OCI-LY1 (cell line): Measurements from ENCODE around the gene PHLPP1.
"Not testable (repeated sequence)": the region's sequence is repeated elsewhere in the genome, so short reads cannot be mapped to it uniquely, and the experiment has no call there.

Experiments used
- H2AFZ ChIP-seq: fragments of 200-600 bp; sonication (generic), shearing (Covaris generic); 2 replicates; pipeline ENCODE4 v1.6.0; 2014; ENCODE audit warnings: antibody characterized with exemption, mild to moderate bottlenecking, low read length
- H3F3A ChIP-seq: fragments of 200-600 bp; sonication (generic), shearing (Covaris generic); 2 replicates; pipeline ENCODE4 v1.6.0; 2014; ENCODE audit warnings: mild to moderate bottlenecking, antibody characterized with exemption, low read length, moderate library complexity; ENCODE audit not compliant: insufficient read depth
- H3K27ac ChIP-seq: fragments of 200-600 bp; sonication (generic); 2 replicates; pipeline ENCODE4 v1.5.1; 2014; ENCODE audit warnings: low read length, mixed run types, mild to moderate bottlenecking, low read depth; ENCODE audit not compliant: poor library complexity, severe bottlenecking
- H3K27me3 ChIP-seq: fragments of 200-600 bp; sonication (generic); 2 replicates; pipeline ENCODE4 v1.6.0; 2014; ENCODE audit warnings: antibody characterized with exemption, mild to moderate bottlenecking, low read length, moderate library complexity; ENCODE audit not compliant: insufficient read depth
- H3K36me3 ChIP-seq: fragments of 200-600 bp; sonication (generic); 2 replicates; pipeline ENCODE4 v1.6.1; 2014; ENCODE audit warnings: mild to moderate bottlenecking, antibody characterized with exemption, low read length, moderate library complexity, mixed read lengths; ENCODE audit not compliant: insufficient read depth
- H3K4me1 ChIP-seq: fragments of 200-600 bp; sonication (generic); 2 replicates; pipeline ENCODE4 v1.5.1; 2014; ENCODE audit warnings: mild to moderate bottlenecking, low read length, moderate library complexity; ENCODE audit not compliant: insufficient read depth, severe bottlenecking
- H3K4me2 ChIP-seq: fragments of 200-600 bp; sonication (generic), shearing (Covaris generic); 2 replicates; pipeline ENCODE4 v1.6.1; 2014; ENCODE audit warnings: low read length
- H3K4me3 ChIP-seq: fragments of 200-600 bp; sonication (generic); 2 replicates; pipeline ENCODE4 v1.5.1; 2014; ENCODE audit warnings: low read length, low read depth, mild to moderate bottlenecking, mixed read lengths; ENCODE audit not compliant: poor library complexity, severe bottlenecking
- H3K79me2 ChIP-seq: fragments of 200-600 bp; shearing (Covaris generic); 2 replicates; pipeline ENCODE4 v1.6.1; 2016; ENCODE audit warnings: mixed run types, low read length, mixed read lengths; ENCODE audit not compliant: insufficient read depth
- H3K9ac ChIP-seq: fragments of 200-600 bp; sonication (generic), shearing (Covaris generic); 2 replicates; pipeline ENCODE4 v1.6.1; 2014; ENCODE audit warnings: mild to moderate bottlenecking, low read length, mixed read lengths
- H3K9me2 ChIP-seq: fragments of 200-600 bp; sonication (generic), shearing (Covaris generic); 2 replicates; pipeline ENCODE4 v1.6.1; 2014; ENCODE audit warnings: low read depth, mild to moderate bottlenecking, low read length, mixed read lengths
- H3K9me3 ChIP-seq: fragments of 200-600 bp; shearing (Covaris generic); 2 replicates; pipeline ENCODE4 v1.6.1; 2014; ENCODE audit warnings: low read length, mixed read lengths
- H4K20me1 ChIP-seq: fragments of 200-600 bp; sonication (generic), shearing (Covaris generic); 2 replicates; pipeline ENCODE4 v1.6.0; 2016; ENCODE audit warnings: mild to moderate bottlenecking, low read length; ENCODE audit not compliant: insufficient read depth
- CTCF ChIP-seq: fragments of 200-600 bp; sonication (generic), shearing (Covaris generic); IDR thresholded peaks from 2 replicates; pipeline ENCODE4 v1.5.1; 2017; ENCODE audit warnings: mild to moderate bottlenecking, antibody characterized with exemption, low read length, moderate library complexity, mixed read lengths
- EZH2 ChIP-seq: fragments of 200-600 bp; sonication (generic), shearing (Covaris generic); IDR thresholded peaks from 2 replicates; pipeline ENCODE4 v1.8.0; 2017; ENCODE audit warnings: borderline replicate concordance, mixed run types, mild to moderate bottlenecking, antibody characterized with exemption, low read length, moderate library complexity, mixed read lengths

PHLPP1 gene

GRCh38 chr18:62904396-62905285 lies 189.3 kb downstream of the PHLPP1 start:
- Histone ChIP-seq H4K20me1 (no peaks in the 10 kb centered on the region), H3K27me3 (no peaks in the 10 kb centered on the region), H3K4me1 (no peaks in the 10 kb centered on the region), H3K9me3 (no peaks in the 10 kb centered on the region), H3F3A (no peaks in the 10 kb centered on the region), H2AFZ (no peak overlapping the region), H3K4me2 (no peak overlapping the region), H3K36me3 (no peaks in the 10 kb centered on the region), H3K9ac (no peak overlapping the region), H3K9me2 (no peaks in the 10 kb centered on the region), H3K4me3 (no peak overlapping the region), H3K79me2 (no peaks in the 10 kb centered on the region), H3K27ac (no peak overlapping the region)
- no peak for TF ChIP-seq EZH2

GRCh38 chr18:62912885-62913284 lies 197.5 kb downstream of the PHLPP1 start:
- Histone ChIP-seq H3K4me2 (no peak overlapping the region; the same call in 1 of the 2 replicates), H3K9me2 (no peaks in the 10 kb centered on the region), H2AFZ (no peak overlapping the region), H3F3A (no peaks in the 10 kb centered on the region), H4K20me1 (no peaks in the 10 kb centered on the region), H3K9ac (no peak overlapping the region), H3K27ac (no peak overlapping the region), H3K79me2 (no peaks in the 10 kb centered on the region), H3K4me3 (no peak overlapping the region), H3K4me1 (peaks cover 31% of the 10 kb centered on the region), H3K36me3 (0 out of 2 replicates have a peak, but pooled peaks cover 9% of the 10 kb centered on the region), H3K27me3 (no peaks in the 10 kb centered on the region), H3K9me3 (no peaks in the 10 kb centered on the region)
- TF ChIP-seq CTCF = no peak
- no peak for TF ChIP-seq EZH2

- H3K4me2 ChIP-seq, H3K4me3 ChIP-seq, H3K79me2 ChIP-seq, H3K36me3 ChIP-seq, H3K9ac ChIP-seq, H3K9me2 ChIP-seq, H3K9me3 ChIP-seq, H3F3A ChIP-seq, H2AFZ ChIP-seq, H3K27me3 ChIP-seq, H3K27ac ChIP-seq, H4K20me1 ChIP-seq: not testable (repeated sequence)
- peaks cover 31% of the 10 kb centered on the region for H3K4me1 ChIP-seq
Measured at GRCh38 chr18:62913824-62914223, 198.5 kb downstream of the PHLPP1 start.

- Histone ChIP-seq H3K4me2 (no peak overlapping the region), H3K27me3 (no peaks in the 10 kb centered on the region), H3K4me1 (peaks cover 31% of the 10 kb centered on the region), H3K9me3 (no peaks in the 10 kb centered on the region), H3K9ac (no peak overlapping the region), H3K27ac (no peak overlapping the region), H4K20me1 (no peaks in the 10 kb centered on the region), H3K36me3 (0 out of 2 replicates have a peak, but pooled peaks cover 9% of the 10 kb centered on the region), H3K79me2 (no peaks in the 10 kb centered on the region), H3F3A (no peaks in the 10 kb centered on the region), H3K4me3 (no peak overlapping the region), H2AFZ (no peak overlapping the region), H3K9me2 (no peaks in the 10 kb centered on the region)
- no peak for TF ChIP-seq CTCF
- TF ChIP-seq EZH2 = no peak
Measured at GRCh38 chr18:62914871-62915392, 199.6 kb downstream of the PHLPP1 start.
